ENCODE data around the gene ASIC1.

Gene ASIC1

DNA sequence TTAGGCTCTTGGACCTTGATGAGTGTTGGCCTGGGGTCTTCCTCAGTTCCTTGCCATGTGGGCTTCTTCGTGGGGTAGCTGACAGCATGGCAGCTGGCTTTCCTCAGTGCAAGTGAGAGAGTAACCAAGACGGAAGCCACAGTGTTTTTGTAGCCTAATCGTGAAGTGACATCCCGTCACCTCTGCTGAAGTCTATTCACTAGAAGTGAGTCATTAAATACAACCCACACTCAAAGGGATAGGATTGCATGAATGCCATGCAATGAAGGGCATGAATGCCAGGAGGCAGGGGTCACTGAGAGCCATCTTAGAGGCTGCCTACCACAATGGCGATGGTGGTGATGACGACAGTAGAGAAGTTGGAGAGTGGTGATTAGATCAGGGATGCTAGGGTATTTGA, 13.5 kb upstream of the ASIC1 start:
- Histone ChIP-seq H3K4me3 (IDR thresholded peaks at IDR 0.05; ENCODE audit: insufficient read depth, low read depth, low read length) (no peak overlapping the region), H4K20me1 (ENCODE audit: insufficient read depth) (no peaks in the 10 kb centered on the region), H3K79me2 (ENCODE audit: insufficient read depth, low read depth) (no peaks in the 10 kb centered on the region), H3K36me3 (ENCODE audit: insufficient read depth) (no peaks in the 10 kb centered on the region), H3K27ac (no peak overlapping the region), H3K4me1 (ENCODE audit: low read depth, poor library complexity, severe bottlenecking) (no peaks in the 10 kb centered on the region), H3K9ac (no peak overlapping the region), H3K27me3 (ENCODE audit: insufficient read depth, low read depth) (no peaks in the 10 kb centered on the region), H2AFZ (ENCODE audit: low read depth) (no peak overlapping the region), H3K4me2 (no peak overlapping the region)
- TF ChIP-seq CTCF (conservative IDR thresholded peaks at IDR 0.05; ENCODE audit: low read depth, low read length): no peak

- H4K20me1 ChIP-seq (ENCODE audit: insufficient read depth): no peaks in the 10 kb centered on the region
- no peak overlapping the region for H3K4me3 ChIP-seq (IDR thresholded peaks at IDR 0.05; ENCODE audit: insufficient read depth, low read depth, low read length)
- no peak for TF ChIP-seq CTCF (conservative IDR thresholded peaks at IDR 0.05; ENCODE audit: low read depth, low read length)
- H3K79me2 ChIP-seq (ENCODE audit: insufficient read depth, low read depth): no peaks in the 10 kb centered on the region
- peaks cover 8% of the 10 kb centered on the region; the same call in 1 of the 2 replicates for H3K27me3 ChIP-seq (ENCODE audit: insufficient read depth, low read depth)
- H3K4me2 ChIP-seq: no peak overlapping the region
- H3K9ac ChIP-seq: no peak overlapping the region
- H3K36me3 ChIP-seq (ENCODE audit: insufficient read depth): no peaks in the 10 kb centered on the region
- H3K4me1 ChIP-seq (ENCODE audit: low read depth, poor library complexity, severe bottlenecking): no peaks in the 10 kb centered on the region
- H2AFZ ChIP-seq (ENCODE audit: low read depth): no peak overlapping the region
- H3K27ac ChIP-seq: no peak overlapping the region
Measured at GRCh38 chr12:50047693-50048250, 9.6 kb upstream of the ASIC1 start.

DNA sequence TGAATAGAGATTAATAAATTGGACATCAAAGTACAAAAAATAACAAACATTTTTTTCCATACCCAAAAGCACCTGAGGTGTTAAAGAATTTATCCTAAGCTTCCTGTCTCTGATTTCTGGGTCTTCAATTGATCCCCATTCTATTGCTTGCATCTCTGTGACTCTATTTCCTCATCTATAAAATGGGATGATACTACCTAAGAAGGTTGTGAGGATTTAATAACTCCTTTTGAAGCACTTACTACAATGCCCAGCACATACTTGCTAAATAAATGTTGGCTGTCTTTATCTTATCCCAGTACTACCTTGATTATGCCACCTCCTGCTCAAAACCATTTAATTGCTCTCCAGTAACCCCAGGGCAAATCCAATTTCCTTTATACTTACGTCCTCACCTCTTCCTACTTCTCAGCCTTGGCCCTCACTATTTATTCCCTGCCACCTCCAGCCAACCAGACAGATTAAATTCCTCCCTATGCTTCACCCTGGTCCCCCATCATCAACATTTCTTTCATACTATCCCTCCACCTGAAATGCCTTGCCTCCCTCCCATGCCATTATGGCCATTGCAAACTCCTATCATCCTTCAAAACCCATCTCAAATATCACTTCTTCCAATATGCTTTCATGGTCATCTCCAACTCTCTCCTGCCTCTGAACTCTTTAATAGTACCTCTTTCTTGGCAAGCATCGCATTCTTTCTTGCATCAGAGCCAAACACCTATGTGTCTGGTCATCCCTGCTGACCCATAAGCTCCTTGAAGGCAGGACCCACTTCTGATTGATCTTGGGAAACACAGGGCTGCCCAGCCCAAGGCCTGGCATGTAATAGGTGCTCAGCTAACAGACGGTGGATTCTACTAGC, 7.9 kb upstream of the ASIC1 start:
- Histone ChIP-seq H3K9ac (no peak overlapping the region), H3K4me3 (IDR thresholded peaks at IDR 0.05; ENCODE audit: insufficient read depth, low read depth, low read length) (no peak overlapping the region)

GRCh38 chr12:50050119-50050385, 7.3 kb upstream of the ASIC1 start:
- H3K4me1 ChIP-seq (ENCODE audit: low read depth, poor library complexity, severe bottlenecking): no peaks in the 10 kb centered on the region
- no peak for TF ChIP-seq CTCF (conservative IDR thresholded peaks at IDR 0.05; ENCODE audit: low read depth, low read length)
- H3K27ac ChIP-seq: no peak overlapping the region
- H3K4me3 ChIP-seq (IDR thresholded peaks at IDR 0.05; ENCODE audit: insufficient read depth, low read depth, low read length): no peak overlapping the region
- H3K27me3 ChIP-seq (ENCODE audit: insufficient read depth, low read depth): peaks cover 8% of the 10 kb centered on the region; the same call in 1 of the 2 replicates
- H3K9ac ChIP-seq: no peak overlapping the region
- H3K79me2 ChIP-seq (ENCODE audit: insufficient read depth, low read depth): no peaks in the 10 kb centered on the region
- no peaks in the 10 kb centered on the region for H3K36me3 ChIP-seq (ENCODE audit: insufficient read depth)
- no peak overlapping the region for H2AFZ ChIP-seq (ENCODE audit: low read depth)
- H3K4me2 ChIP-seq: no peak overlapping the region
- H4K20me1 ChIP-seq (ENCODE audit: insufficient read depth): no peaks in the 10 kb centered on the region

More for the DNA sequence above, 7.9 kb upstream of the ASIC1 start:
- no peak for TF ChIP-seq CTCF (conservative IDR thresholded peaks at IDR 0.05; ENCODE audit: low read depth, low read length)
- Histone ChIP-seq H3K4me1 (ENCODE audit: low read depth, poor library complexity, severe bottlenecking) (no peaks in the 10 kb centered on the region), H3K4me2 (no peak overlapping the region), H3K79me2 (ENCODE audit: insufficient read depth, low read depth) (no peaks in the 10 kb centered on the region), H3K36me3 (ENCODE audit: insufficient read depth) (no peaks in the 10 kb centered on the region), H2AFZ (ENCODE audit: low read depth) (no peak overlapping the region), H3K27ac (no peak overlapping the region), H3K27me3 (ENCODE audit: insufficient read depth, low read depth) (peaks cover 8% of the 10 kb centered on the region; the same call in 1 of the 2 replicates), H4K20me1 (ENCODE audit: insufficient read depth) (no peaks in the 10 kb centered on the region)

All from KMS-11 (cell line).